Cerebellar nuclear complex (tissue), 1 donor: ENCODE results near the gene COL5A2.

Experiments
- DNase-seq, 2 experiments: peaks; one replicate each; lab custom pipeline; 2025; lab: John Stamatoyannopoulos, UW

COL5A2 gene

GRCh38 chr2:189179570-189179950 is at the start of gene COL5A2:
COL5A2 (minus strand) TSS chr2:189179761; CDS start chr2:189179604, 157 bp downstream.
- DNase-seq = no peak

- no peak for DNase-seq
Measured at GRCh38 chr2:189226017-189226416, 46.5 kb upstream of the COL5A2 start.

GRCh38 chr2:189225032-189225431 is 45.5 kb upstream of the COL5A2 start:
- no peak for DNase-seq

GRCh38 chr2:189222468-189223105 is 43.0 kb upstream of the COL5A2 start:
- no peak for DNase-seq

- no peak for DNase-seq
Measured at GRCh38 chr2:189221811-189222467, 42.4 kb upstream of the COL5A2 start.

- DNase-seq = no peak
Measured at GRCh38 chr2:189218236-189218635, 38.7 kb upstream of the COL5A2 start.

- DNase-seq = no peak
Measured at GRCh38 chr2:189217541-189217940, 38.0 kb upstream of the COL5A2 start.

- no peak for DNase-seq
Measured at GRCh38 chr2:189217051-189217450, 37.5 kb upstream of the COL5A2 start.

GRCh38 chr2:189214484-189214883 is 34.9 kb upstream of the COL5A2 start:
- DNase-seq = no peak

- DNase-seq = no peak
Measured at GRCh38 chr2:189213250-189213649, 33.7 kb upstream of the COL5A2 start.

- no peak for DNase-seq
Measured at GRCh38 chr2:189210250-189211087, 30.9 kb upstream of the COL5A2 start.

GRCh38 chr2:189208254-189208653 is 28.7 kb upstream of the COL5A2 start:
- no peak for DNase-seq

GRCh38 chr2:189204322-189204941 is 24.9 kb upstream of the COL5A2 start:
- DNase-seq = no peak

- no peak for DNase-seq
Measured at GRCh38 chr2:189203177-189203799, 23.7 kb upstream of the COL5A2 start.

- no peak for DNase-seq
Measured at GRCh38 chr2:189199797-189200196, 20.2 kb upstream of the COL5A2 start.

- no peak for DNase-seq
Measured at GRCh38 chr2:189192766-189193165, 13.2 kb upstream of the COL5A2 start.

GRCh38 chr2:189191766-189192165 is 12.2 kb upstream of the COL5A2 start:
- DNase-seq = no peak

GRCh38 chr2:189190685-189191084 is 11.1 kb upstream of the COL5A2 start:
- no peak for DNase-seq

- DNase-seq = no peak
Measured at GRCh38 chr2:189188115-189188805, 8.7 kb upstream of the COL5A2 start.

- no peak for DNase-seq
Measured at GRCh38 chr2:189183170-189183569, 3.6 kb upstream of the COL5A2 start.

- no peak for DNase-seq
Measured at GRCh38 chr2:189181706-189182105, 2.1 kb upstream of the COL5A2 start.
